Nephron (organoid): ENCODE results near the gene ENTPD2.

ENCODE experiments used
- H3K27ac Mint-ChIP-seq, 3 experiments: 2 replicates each; pipeline ENCODE4 v1.8.0; 2020; ENCODE audit warnings: mixed read lengths in 3 of 3, mild to moderate bottlenecking in 2 of 3, moderate library complexity in 1 of 3
- H3K27me3 Mint-ChIP-seq: 2 replicates; pipeline ENCODE4 v1.8.0; 2021; ENCODE audit warnings: low read depth, mild to moderate bottlenecking, moderate library complexity, mixed read lengths
- H3K36me3 Mint-ChIP-seq: 2 replicates; pipeline ENCODE4 v1.8.0; 2020; ENCODE audit warnings: low read depth, mixed read lengths
- H3K4me1 Mint-ChIP-seq: 2 replicates; pipeline ENCODE4 v1.8.0; 2020; ENCODE audit warnings: mixed read lengths
- H3K4me3 Mint-ChIP-seq, 3 experiments: 2 replicates each; pipeline ENCODE4 v1.8.0; 2020; ENCODE audit warnings: mild to moderate bottlenecking in 3 of 3, mixed read lengths in 3 of 3, moderate library complexity in 2 of 3
- H3K9me3 Mint-ChIP-seq: 2 replicates; pipeline ENCODE4 v1.8.0; 2020; ENCODE audit warnings: mixed read lengths
- TF ChIP-seq, protein P1 (sequence below), 3 experiments: fragments of 200-600 bp; sonication (generic); IDR thresholded peaks; one replicate each; pipeline ENCODE4 v1.5.0; 2021; ENCODE audit warnings: antibody characterized with exemption in 3 of 3; ENCODE audit not compliant: unreplicated experiment in 3 of 3

The ENTPD2 gene

DNA sequence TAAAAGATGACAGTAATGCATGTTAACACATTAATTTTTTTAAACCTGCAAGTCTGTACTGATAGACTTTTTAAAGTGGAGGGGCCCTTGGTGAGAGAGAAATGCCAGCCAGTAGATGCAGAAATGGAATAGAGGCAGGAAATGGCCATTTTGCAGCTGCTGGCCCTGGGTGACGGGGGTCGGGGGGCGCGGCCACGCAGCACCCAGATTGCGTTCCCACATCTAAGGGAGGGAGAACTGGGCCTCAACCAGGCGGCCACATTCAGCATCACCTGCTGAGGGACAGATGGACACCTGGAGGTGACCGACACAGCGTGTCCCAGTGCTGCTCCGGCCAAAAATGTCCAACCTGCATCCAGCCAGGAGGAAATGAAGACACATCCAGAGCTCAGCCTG is 51.2 kb downstream of the ENTPD2 start:
- Mint-ChIP-seq H3K36me3 (no peaks in the 10 kb centered on the region), H3K4me3 (no peak overlapping the region), H3K9me3 (no peaks in the 10 kb centered on the region), H3K27ac (no peak overlapping the region), H3K27me3 (peaks cover 5% of the 10 kb centered on the region), H3K4me1 (peaks cover 3% of the 10 kb centered on the region)
- TF ChIP-seq, protein P1, sequence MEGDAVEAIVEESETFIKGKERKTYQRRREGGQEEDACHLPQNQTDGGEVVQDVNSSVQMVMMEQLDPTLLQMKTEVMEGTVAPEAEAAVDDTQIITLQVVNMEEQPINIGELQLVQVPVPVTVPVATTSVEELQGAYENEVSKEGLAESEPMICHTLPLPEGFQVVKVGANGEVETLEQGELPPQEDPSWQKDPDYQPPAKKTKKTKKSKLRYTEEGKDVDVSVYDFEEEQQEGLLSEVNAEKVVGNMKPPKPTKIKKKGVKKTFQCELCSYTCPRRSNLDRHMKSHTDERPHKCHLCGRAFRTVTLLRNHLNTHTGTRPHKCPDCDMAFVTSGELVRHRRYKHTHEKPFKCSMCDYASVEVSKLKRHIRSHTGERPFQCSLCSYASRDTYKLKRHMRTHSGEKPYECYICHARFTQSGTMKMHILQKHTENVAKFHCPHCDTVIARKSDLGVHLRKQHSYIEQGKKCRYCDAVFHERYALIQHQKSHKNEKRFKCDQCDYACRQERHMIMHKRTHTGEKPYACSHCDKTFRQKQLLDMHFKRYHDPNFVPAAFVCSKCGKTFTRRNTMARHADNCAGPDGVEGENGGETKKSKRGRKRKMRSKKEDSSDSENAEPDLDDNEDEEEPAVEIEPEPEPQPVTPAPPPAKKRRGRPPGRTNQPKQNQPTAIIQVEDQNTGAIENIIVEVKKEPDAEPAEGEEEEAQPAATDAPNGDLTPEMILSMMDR (IDR thresholded peaks at IDR 0.05; ENCODE audit: unreplicated experiment in 3 of 3) = no peak

DNA sequence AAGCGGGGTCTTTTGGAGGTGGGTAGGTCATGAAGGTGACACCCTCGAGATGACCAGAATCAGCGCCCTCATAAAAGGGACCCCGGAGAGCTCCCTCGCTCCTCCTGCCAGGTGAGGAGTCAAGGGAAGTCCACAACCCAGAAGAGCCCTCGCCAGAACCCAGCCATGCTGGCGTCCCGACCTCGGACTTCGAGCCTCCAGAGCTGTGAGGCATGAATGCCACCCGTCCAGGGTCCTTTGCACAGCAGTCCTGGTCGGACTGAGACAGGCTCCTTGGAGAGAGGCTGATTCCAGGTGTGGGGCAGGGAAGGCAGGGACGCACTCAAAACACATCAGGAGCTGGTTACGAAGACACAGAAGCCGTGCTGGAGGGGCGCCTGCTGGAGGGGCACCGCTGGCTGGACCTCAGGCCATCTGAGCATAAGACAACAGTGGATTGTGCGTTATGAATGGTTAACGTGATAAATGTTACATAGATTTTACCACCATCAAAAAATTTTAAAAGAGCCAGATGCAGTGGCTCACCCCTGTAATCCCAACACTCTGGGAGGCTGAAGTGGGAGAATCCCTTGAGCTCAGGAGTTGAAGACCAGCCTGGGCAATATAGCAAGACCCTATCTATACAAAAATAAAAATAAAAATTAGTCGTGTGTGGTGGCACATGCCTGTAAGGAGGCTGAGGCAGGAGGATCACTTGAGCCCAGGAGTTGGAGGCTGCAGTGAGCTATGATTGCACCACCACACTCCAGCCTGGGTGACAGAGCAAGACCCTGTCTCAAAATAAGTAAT is 51.8 kb downstream of the ENTPD2 start:
- H3K36me3 Mint-ChIP-seq = no peaks in the 10 kb centered on the region
- H3K4me3 Mint-ChIP-seq = no peak overlapping the region
- no peak overlapping the region for H3K27ac Mint-ChIP-seq
- H3K4me1 Mint-ChIP-seq = peaks cover 5% of the 10 kb centered on the region
- H3K27me3 Mint-ChIP-seq = peaks cover 5% of the 10 kb centered on the region
- TF ChIP-seq, protein P1 (IDR thresholded peaks at IDR 0.05; ENCODE audit: unreplicated experiment in 3 of 3) = no peak
- no peaks in the 10 kb centered on the region for H3K9me3 Mint-ChIP-seq

DNA sequence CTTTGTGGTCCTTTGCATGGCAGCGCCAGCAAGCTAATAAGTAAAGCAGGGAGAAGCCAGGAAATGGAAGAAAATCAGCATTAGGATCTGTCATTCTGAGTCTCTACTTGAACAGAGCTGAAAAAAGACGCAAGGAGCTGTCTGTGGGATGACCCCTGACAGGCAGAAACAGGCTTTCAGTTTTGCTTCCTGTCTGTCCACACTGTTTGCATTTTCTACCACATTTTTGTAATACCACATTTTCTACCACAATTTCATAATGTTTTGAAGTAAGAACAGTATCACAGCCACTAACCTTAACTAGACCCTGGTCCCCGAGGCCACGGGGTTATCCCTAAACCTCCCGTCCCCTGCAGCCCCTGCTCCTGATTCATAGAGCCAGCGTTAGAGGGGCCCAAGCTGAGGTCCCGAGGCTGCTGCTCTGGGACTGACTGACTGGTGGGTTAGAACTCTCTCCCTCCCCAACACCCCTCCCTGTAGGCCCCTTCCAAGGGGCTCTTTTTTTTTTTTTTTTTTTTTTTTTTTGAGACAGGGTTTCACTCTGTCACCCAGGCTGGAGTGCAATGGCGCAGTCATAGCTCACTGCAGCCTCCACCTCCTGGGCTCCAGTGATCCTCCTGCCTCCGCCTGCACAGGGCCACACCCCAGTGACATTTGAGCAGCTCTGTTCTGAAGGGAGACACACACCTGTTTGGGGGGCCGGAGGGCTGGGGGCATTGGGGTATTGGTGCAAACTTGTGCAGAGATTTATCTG is 53.5 kb downstream of the ENTPD2 start:
- Mint-ChIP-seq H3K4me3 (no peak overlapping the region), H3K4me1 (peaks cover 5% of the 10 kb centered on the region), H3K27me3 (peaks cover 5% of the 10 kb centered on the region), H3K36me3 (no peaks in the 10 kb centered on the region), H3K27ac (peak overlapping the region in 2 of 3 experiments; percentile 6 to 33), H3K9me3 (no peaks in the 10 kb centered on the region)
- TF ChIP-seq, protein P1 (IDR thresholded peaks at IDR 0.05; ENCODE audit: unreplicated experiment in 3 of 3) = no peak
